HFFc6 (cell line): ENCODE data around the gene PTPN7. TPM values are rescaled to one million over a fixed set of nuclear protein-coding genes. Genes with fewer than 3 reads are reported as not detected.

Experiments
- DNase-seq: peaks from one replicate; pipeline ENCODE4 v3.0.0-alpha.2; 2018
- H3K27ac Mint-ChIP-seq: 2 replicates; pipeline ENCODE4 v1.8.0; 2020; ENCODE audit warnings: mild to moderate bottlenecking, mixed read lengths
- H3K27me3 Mint-ChIP-seq: 2 replicates; pipeline ENCODE4 v1.8.0; 2021; ENCODE audit warnings: mild to moderate bottlenecking, moderate library complexity, mixed read lengths; ENCODE audit not compliant: insufficient read depth
- H3K36me3 Mint-ChIP-seq: 2 replicates; pipeline ENCODE4 v1.8.0; 2021; ENCODE audit warnings: low read depth, mixed read lengths
- H3K4me1 Mint-ChIP-seq: 2 replicates; pipeline ENCODE4 v1.8.0; 2020; ENCODE audit warnings: low read depth, mixed read lengths
- H3K4me3 Mint-ChIP-seq: 2 replicates; pipeline ENCODE4 v1.8.0; 2020; ENCODE audit warnings: mild to moderate bottlenecking, moderate library complexity, mixed read lengths
- H3K9me3 Mint-ChIP-seq: 2 replicates; pipeline ENCODE4 v1.8.0; 2020; ENCODE audit warnings: mild to moderate bottlenecking, mixed read lengths
- long read RNA-seq: library from polyadenylated mRNA; unstranded; transcript quantifications from one replicate; pipeline ENCODE4 v2.0.0, GENCODE V29; 2019
- total RNA-seq, 6 experiments: library from RNA; stranded (reverse); fragmentation: NEBNext Ultra II Directional; extraction: Animal tissue kit (Norgen Biotek cat#: 25700); gene quantifications; 2 replicates in 1 of 6; 3 replicates in 5 of 6; pipeline ENCODE4 v1.2.3, GENCODE V29; 2021
- TF ChIP-seq, protein P1 (sequence below): fragments of 200-600 bp; sonication (generic); IDR thresholded peaks from 2 replicates; pipeline ENCODE4 v1.5.0; 2021; ENCODE audit warnings: antibody characterized with exemption, mild to moderate bottlenecking

PTPN7 gene
- not detected for total RNA-seq
- long read RNA-seq = 0 reads

DNA sequence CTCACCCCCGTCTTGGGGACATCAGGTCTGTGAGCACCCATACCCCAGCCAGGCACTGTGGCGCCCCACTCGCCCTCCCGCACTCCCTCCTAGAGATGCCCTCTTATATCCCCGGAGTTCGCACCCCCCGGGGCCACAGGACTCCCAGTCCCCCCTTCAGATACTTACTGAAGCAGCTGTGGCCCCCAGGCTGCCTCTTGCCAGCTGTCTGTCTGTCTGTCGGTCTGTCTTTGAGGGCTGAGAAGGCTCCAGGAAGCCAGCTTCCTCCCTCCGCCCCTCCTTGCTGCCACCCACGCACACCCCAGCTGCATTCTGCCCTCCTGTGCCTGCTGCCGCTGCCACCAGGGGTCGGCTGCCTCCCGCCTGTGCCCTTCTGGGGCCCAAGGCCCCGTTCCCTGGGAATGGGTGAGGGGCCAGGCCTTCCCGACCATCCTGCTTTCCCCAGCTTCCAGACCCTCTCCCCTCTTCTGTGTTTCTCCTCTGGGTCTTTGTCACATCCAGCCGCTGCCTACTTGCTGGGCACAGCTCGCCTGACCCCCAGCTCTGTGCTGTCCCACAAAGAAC lies at the start of gene PTPN7:
PTPN7 (minus strand) TSS at position 226 of the 564 bp plus-strand sequence. CDS start 1,200 bp downstream, outside the sequence.
- Mint-ChIP-seq H3K27ac (no peak within 1 kb of the TSS), H3K9me3 (no peaks in the 10 kb centered on the region), H3K27me3 (peaks cover 27% of the 10 kb centered on the region), H3K4me3 (no peak within 1 kb of the TSS), H3K36me3 (no peaks in the 10 kb centered on the region), H3K4me1 (peaks cover under 1% of the 10 kb centered on the region; the same call in 1 of the 2 replicates)
- DNase-seq = no peak
- TF ChIP-seq, protein P1, sequence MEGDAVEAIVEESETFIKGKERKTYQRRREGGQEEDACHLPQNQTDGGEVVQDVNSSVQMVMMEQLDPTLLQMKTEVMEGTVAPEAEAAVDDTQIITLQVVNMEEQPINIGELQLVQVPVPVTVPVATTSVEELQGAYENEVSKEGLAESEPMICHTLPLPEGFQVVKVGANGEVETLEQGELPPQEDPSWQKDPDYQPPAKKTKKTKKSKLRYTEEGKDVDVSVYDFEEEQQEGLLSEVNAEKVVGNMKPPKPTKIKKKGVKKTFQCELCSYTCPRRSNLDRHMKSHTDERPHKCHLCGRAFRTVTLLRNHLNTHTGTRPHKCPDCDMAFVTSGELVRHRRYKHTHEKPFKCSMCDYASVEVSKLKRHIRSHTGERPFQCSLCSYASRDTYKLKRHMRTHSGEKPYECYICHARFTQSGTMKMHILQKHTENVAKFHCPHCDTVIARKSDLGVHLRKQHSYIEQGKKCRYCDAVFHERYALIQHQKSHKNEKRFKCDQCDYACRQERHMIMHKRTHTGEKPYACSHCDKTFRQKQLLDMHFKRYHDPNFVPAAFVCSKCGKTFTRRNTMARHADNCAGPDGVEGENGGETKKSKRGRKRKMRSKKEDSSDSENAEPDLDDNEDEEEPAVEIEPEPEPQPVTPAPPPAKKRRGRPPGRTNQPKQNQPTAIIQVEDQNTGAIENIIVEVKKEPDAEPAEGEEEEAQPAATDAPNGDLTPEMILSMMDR = peak; percentile 19; the same call in 1 of the 2 replicates

DNA sequence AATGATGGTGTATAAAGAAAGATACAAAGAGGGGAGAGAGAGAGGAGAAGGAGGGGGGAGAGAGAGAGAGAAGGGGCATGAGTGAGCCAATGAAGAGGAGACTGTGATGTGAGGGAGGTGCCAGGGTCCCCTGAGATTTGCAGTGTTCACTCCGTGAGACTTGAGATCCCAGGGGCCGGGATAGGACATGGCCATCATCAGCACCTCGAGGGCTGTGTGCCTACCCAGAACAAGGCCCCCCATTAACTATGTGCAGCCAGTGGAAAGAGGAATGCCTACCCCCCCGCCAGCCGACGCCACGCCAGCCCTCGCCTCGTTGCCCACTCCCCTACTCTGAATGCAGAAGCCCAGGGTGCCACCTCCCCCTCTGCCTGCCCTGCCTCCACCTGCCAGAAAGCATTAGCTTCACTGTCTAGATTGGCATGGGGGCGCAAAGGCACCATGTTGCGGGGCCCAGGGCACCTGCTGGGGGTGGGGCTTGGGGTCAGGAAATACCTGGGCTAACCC lies 48.0 kb upstream of the PTPN7 start:
- TF ChIP-seq, protein P1 = no peak
- no peaks in the 10 kb centered on the region for H3K9me3 Mint-ChIP-seq
- DNase-seq = no peak
- H3K27me3 Mint-ChIP-seq = peaks cover 48% of the 10 kb centered on the region
- no peaks in the 10 kb centered on the region for H3K36me3 Mint-ChIP-seq
- H3K4me3 Mint-ChIP-seq = no peak overlapping the region
- no peaks in the 10 kb centered on the region for H3K4me1 Mint-ChIP-seq
- H3K27ac Mint-ChIP-seq = no peak overlapping the region

DNA sequence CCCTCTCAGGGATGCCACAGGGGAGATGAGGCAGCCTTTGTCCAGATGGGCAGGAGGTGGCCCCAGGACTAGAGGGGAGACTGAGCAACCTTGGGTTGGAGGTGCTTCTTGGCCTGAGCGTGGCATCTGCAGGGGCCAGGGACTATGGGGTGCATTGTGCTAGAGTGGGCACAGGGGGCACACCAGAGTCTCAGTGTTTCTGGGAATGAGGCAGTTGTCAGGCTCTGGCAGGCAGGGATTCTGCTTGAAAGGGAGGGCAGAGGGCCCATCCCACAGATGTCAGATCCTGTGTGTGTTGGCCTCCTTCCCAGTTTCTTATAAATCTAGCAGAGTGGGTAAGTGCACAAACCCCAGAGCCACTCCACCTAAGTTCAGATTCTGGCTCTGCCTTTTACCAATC lies 46.9 kb upstream of the PTPN7 start:
- Mint-ChIP-seq H3K27me3 (peaks cover 39% of the 10 kb centered on the region), H3K36me3 (no peaks in the 10 kb centered on the region), H3K4me3 (no peak overlapping the region), H3K9me3 (no peaks in the 10 kb centered on the region), H3K27ac (no peak overlapping the region), H3K4me1 (no peaks in the 10 kb centered on the region)
- peak; percentile 25 for DNase-seq
- TF ChIP-seq, protein P1 = no peak

DNA sequence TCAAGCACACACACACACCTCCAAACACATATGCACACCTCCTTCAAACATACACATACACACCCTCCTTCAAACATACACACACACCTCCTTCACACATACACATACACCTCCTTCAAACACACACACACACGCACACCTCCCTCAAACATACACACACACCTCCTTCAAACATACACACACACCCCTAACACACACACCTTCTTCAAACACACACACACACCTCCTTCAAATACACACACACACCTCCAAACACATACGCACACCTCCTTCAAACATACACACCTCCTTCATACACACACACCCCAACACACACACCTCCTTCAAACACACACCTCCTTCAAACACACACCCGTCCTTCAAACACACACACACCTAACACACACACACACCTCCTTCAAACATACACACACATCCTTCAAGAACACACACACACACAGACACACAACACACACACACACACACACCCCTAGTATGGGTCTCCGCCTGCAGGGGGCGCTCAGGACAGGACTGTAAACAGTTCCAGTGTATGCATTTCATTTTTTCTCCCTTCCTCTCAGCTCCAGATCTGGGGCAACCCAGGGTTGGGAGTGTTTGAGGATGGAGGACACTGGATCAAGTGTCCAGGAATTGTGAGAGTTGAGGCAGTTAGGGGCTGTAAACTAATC lies 45.3 kb upstream of the PTPN7 start:
- TF ChIP-seq, protein P1 = peak; percentile 27; the same call in 1 of the 2 replicates
- H3K36me3 Mint-ChIP-seq = no peaks in the 10 kb centered on the region
- no peak overlapping the region for H3K4me3 Mint-ChIP-seq
- H3K9me3 Mint-ChIP-seq = no peaks in the 10 kb centered on the region
- H3K4me1 Mint-ChIP-seq = no peaks in the 10 kb centered on the region
- DNase-seq = no peak
- peaks cover 37% of the 10 kb centered on the region for H3K27me3 Mint-ChIP-seq
- no peak overlapping the region for H3K27ac Mint-ChIP-seq

DNA sequence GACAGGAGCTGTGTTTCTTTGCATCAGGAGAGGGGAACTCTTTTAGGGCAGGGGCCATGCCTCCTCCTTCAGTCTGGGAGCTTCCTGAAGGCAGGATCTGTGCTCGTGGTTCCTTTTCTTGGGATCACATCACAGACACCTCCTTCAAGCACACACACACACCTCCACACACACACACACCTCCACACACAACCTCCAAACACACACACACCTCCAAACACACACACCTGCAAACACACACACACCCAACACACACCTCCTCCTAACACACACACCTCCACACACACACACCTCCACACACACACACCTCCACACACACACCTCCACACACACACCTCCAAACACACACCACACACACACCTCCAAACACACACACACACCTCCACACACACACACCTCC lies 43.7 kb upstream of the PTPN7 start:
- no peak for DNase-seq
- no peak overlapping the region for H3K27ac Mint-ChIP-seq
- H3K9me3 Mint-ChIP-seq = no peaks in the 10 kb centered on the region
- H3K36me3 Mint-ChIP-seq = no peaks in the 10 kb centered on the region
- peaks cover 23% of the 10 kb centered on the region for H3K27me3 Mint-ChIP-seq
- no peak overlapping the region for H3K4me3 Mint-ChIP-seq
- H3K4me1 Mint-ChIP-seq = peaks cover 6% of the 10 kb centered on the region; the same call in 1 of the 2 replicates
- TF ChIP-seq, protein P1 = no peak
